K562 (cell line): Measurements from ENCODE around the gene RHO. TPM values are rescaled to one million over a fixed set of nuclear protein-coding genes. Genes with fewer than 3 reads are reported as not detected.
"Not testable (repeated sequence)": the region's sequence is repeated elsewhere in the genome, so short reads cannot be mapped to it uniquely, and the experiment has no call there.

Experiments
- ATAC-seq: fragments of 200-7000 bp; cut with Tn5 transposase; 3 replicates; pipeline ENCODE4 v1.9.1; 2020; ENCODE audit warnings: moderate library complexity
- BruUV-seq: library from RNA; stranded (reverse); fragments of 400-500 nt; replicated peaks from 2 replicates; lab custom pipeline; 2021; lab: Mats Ljungman, UMichigan
- CTCF ChIA-PET: fragments of 300-600 bp; formaldehyde crosslinking; extraction: SDS; loops from one replicate; lab custom pipeline; 2021; ENCODE audit warnings: low intra/inter-chr PET ratio; lab: Yijun Ruan, JAX
- POLR2A ChIA-PET: fragments of 300-600, 350-650 bp; sonication (Branson Sonifier 250); formaldehyde crosslinking; extraction: SDS; loops from one replicate; lab custom pipeline; 2021; ENCODE audit warnings: antibody characterized with exemption, inconsistent platforms; lab: Yijun Ruan, JAX
- DNase-seq, 4 experiments: peaks; one replicate each; pipeline versions ENCODE4 v3.0.0 to v3.0.0-alpha.2; 2011 to 2018; ENCODE audit warnings: low spot score in 3 of 4, mixed read lengths in 3 of 4; ENCODE audit errors: extremely low read depth in 1 of 4
- FAIRE-seq: peaks from 2 replicates; lab custom pipeline; 2011; peaks lifted over from hg19 to GRCh38; lab: Jason Lieb, UNC
- H2AFZ ChIP-seq: 2 replicates; pipeline ENCODE4 v1.6.0; 2011; ENCODE audit warnings: low read depth, low read length, control low read depth, inconsistent platforms
- H3K27ac ChIP-seq: fragments of 200-600 bp; 3 replicates; pipeline ENCODE4 v1.8.0; 2011; ENCODE audit warnings: low read depth, mild to moderate bottlenecking, control low read depth, inconsistent platforms, low read length, moderate library complexity, mixed read lengths; ENCODE audit errors: extremely low read depth
- H3K27me3 ChIP-seq, 2 experiments: fragments of 300-600 bp in 1 of 2; 2 replicates in 1 of 2; 3 replicates in 1 of 2; pipeline versions ENCODE4 v1.6.0 to v1.8.0; 2011; ENCODE audit warnings: inconsistent platforms in 2 of 2, low read length in 2 of 2, mild to moderate bottlenecking in 1 of 2, mixed read lengths in 1 of 2, moderate library complexity in 1 of 2; ENCODE audit not compliant: control insufficient read depth in 2 of 2, insufficient read depth in 2 of 2
- H3K36me3 ChIP-seq: fragments of 300-600 bp; 3 replicates; pipeline ENCODE4 v1.8.0; 2011; ENCODE audit warnings: mild to moderate bottlenecking, low read length, inconsistent platforms; ENCODE audit not compliant: control insufficient read depth, insufficient read depth
- H3K4me1 ChIP-seq, 2 experiments: fragments of 200-600 bp in 1 of 2; replicated peaks in 1 of 2; 2 replicates in 1 of 2; 3 replicates in 1 of 2; pipeline versions ENCODE4 v1.5.1 to v1.8.0; 2011; ENCODE audit warnings: inconsistent platforms in 2 of 2, low read length in 2 of 2, mild to moderate bottlenecking in 1 of 2, mixed read lengths in 1 of 2, moderate library complexity in 1 of 2; ENCODE audit not compliant: control insufficient read depth in 2 of 2, insufficient read depth in 2 of 2
- H3K4me2 ChIP-seq: 2 replicates; pipeline ENCODE4 v1.6.1; 2011; ENCODE audit warnings: low read length, control low read depth, inconsistent platforms, mixed read lengths; ENCODE audit not compliant: insufficient read depth
- H3K4me3 ChIP-seq: fragments of 200-600 bp; sonication (generic), shearing (Covaris generic); 2 replicates; pipeline ENCODE4 v1.5.1; 2016; ENCODE audit warnings: control low read depth, inconsistent platforms
- H3K79me2 ChIP-seq: fragments of 200-600 bp; 3 replicates; pipeline ENCODE4 v1.8.0; 2011; ENCODE audit warnings: low read length, inconsistent platforms; ENCODE audit not compliant: control insufficient read depth, insufficient read depth
- H3K9ac ChIP-seq, 2 experiments: 2 replicates each; pipeline versions ENCODE4 v1.6.0 to v1.6.1; 2011; ENCODE audit warnings: low read depth in 2 of 2, low read length in 2 of 2, control low read depth in 1 of 2, inconsistent platforms in 1 of 2, mild to moderate bottlenecking in 1 of 2, mixed read lengths in 1 of 2; ENCODE audit not compliant: insufficient read depth in 1 of 2
- H3K9me1 ChIP-seq: one replicate; pipeline ENCODE4 v1.6.0; 2011; ENCODE audit warnings: inconsistent platforms, mild to moderate bottlenecking, low read length, moderate library complexity; ENCODE audit not compliant: control insufficient read depth, insufficient read depth
- H3K9me3 ChIP-seq: replicated peaks from 2 replicates; pipeline ENCODE4 v1.5.1; 2011; ENCODE audit warnings: low read depth, low read length, inconsistent platforms; ENCODE audit not compliant: control insufficient read depth, insufficient read depth
- H4K20me1 ChIP-seq: replicated peaks from 2 replicates; pipeline ENCODE4 v1.6.1; 2011; ENCODE audit warnings: low read length, inconsistent platforms, mixed read lengths; ENCODE audit not compliant: control insufficient read depth, insufficient read depth
- WGBS: fragments of 100-300 bp; shearing (Covaris generic); methylation state at CpG from one replicate; pipeline ENCODE4 v1.1.6; 2016; ENCODE audit warnings: low coverage, mixed read lengths; ENCODE audit not compliant: insufficient coverage; ENCODE audit errors: missing lambda C conversion rate; 5-methylcytosine and 5-hydroxymethylcytosine counted together
- in situ Hi-C: fragments of 300-500 bp; cut with MboI; formaldehyde crosslinking; loops from 4 replicates; pipeline ENCODE4 v1.15.0; 2018; ENCODE audit warnings: inconsistent platforms, mixed read lengths
- intact Hi-C: fragments of 100-400 bp; cut with micrococcal nuclease; formaldehyde crosslinking; loops from 2 replicates; pipeline ENCODE4 v1.14.2; 2022
- polyA plus RNA-seq, 8 experiments: library from polyadenylated mRNA; depleted of rRNA in 4 of 8; stranded (reverse) in 5 of 8; unstranded in 3 of 8; fragments of >200 nt; fragmentation: Nextera tagmentation in 2 of 8; fragmentation: Illumina TruSeq in 1 of 8; extraction: Ambion mirVana in 2 of 8; extraction: Trizol in 1 of 8; gene quantifications; 2 replicates each; pipeline versions ENCODE4 v1.2.1 to v1.2.3, GENCODE V29; 2011 to 2014; ENCODE audit warnings: inconsistent platforms in 1 of 8, missing spikeins in 1 of 8
- total RNA-seq, 7 experiments: library from RNA; depleted of rRNA in 6 of 7; stranded (reverse); fragments of >200 nt in 6 of 7; fragmentation: Illumina TruSeq in 2 of 7; extraction: Trizol in 2 of 7; gene quantifications; 2 replicates each; pipeline versions ENCODE4 v1.2.1 to v1.2.3, GENCODE V29; 2011 to 2021; ENCODE audit warnings: low replicate concordance in 1 of 7

Gene RHO
- total and polyA plus RNA-seq, 9 of the 15 experiments (the other 6 are each of a cell fraction or from before 2014, with no cell fraction given): not detected

GRCh38 chr3:129494499-129494898 lies 33.9 kb upstream of the RHO start:
- H3K27ac ChIP-seq, BruUV-seq, H3K9me1 ChIP-seq, ATAC-seq, H3K4me2 ChIP-seq, H3K9me3 ChIP-seq, H3K4me1 ChIP-seq, H3K36me3 ChIP-seq, H3K9ac ChIP-seq, CTCF ChIA-PET, DNase-seq, H3K79me2 ChIP-seq, FAIRE-seq, H2AFZ ChIP-seq, H4K20me1 ChIP-seq, POLR2A ChIA-PET, H3K4me3 ChIP-seq, H3K27me3 ChIP-seq: not testable (repeated sequence)
- intact Hi-C loops: loop anchor here (5.0 to 10.0 kb wide), 2 partner anchors 133 to 440 kb away; no protein-coding TSS in a partner anchor
- in situ Hi-C loops: loop anchor here (10.0 kb wide), 1 partner anchor 440 kb away; no protein-coding TSS in a partner anchor
- WGBS: 37% methylated on average over 3 of the region's 5 CpGs

GRCh38 chr3:129495006-129495639 lies 33.3 kb upstream of the RHO start:
- H3K4me1 ChIP-seq: not testable (repeated sequence)

GRCh38 chr3:129497876-129498275 lies 30.6 kb upstream of the RHO start:
- FAIRE-seq, H3K27ac ChIP-seq, H3K4me1 ChIP-seq, DNase-seq, H3K9me1 ChIP-seq, H3K4me2 ChIP-seq, H3K4me3 ChIP-seq, H2AFZ ChIP-seq, H3K9me3 ChIP-seq, BruUV-seq, ATAC-seq, CTCF ChIA-PET, H3K27me3 ChIP-seq, H3K9ac ChIP-seq, H4K20me1 ChIP-seq, H3K36me3 ChIP-seq, H3K79me2 ChIP-seq: not testable (repeated sequence)
- POLR2A ChIA-PET: interaction anchor here (0.6 kb wide), 1 partner anchor 1428 kb away, joined by 4 read pairs; no protein-coding TSS in a partner anchor
- in situ Hi-C loops: loop anchor here (10.0 kb wide), 1 partner anchor 437 kb away; no protein-coding TSS in a partner anchor
- intact Hi-C loops: loop anchor here (10.0 kb wide), 1 partner anchor 437 kb away; no protein-coding TSS in a partner anchor
- WGBS: 50% methylated on average over 1 of the region's 2 CpGs

More at GRCh38 chr3:129495006-129495639, 33.3 kb upstream of the RHO start:
- H3K4me2 ChIP-seq, POLR2A ChIA-PET, H3K9me1 ChIP-seq, H2AFZ ChIP-seq, H3K36me3 ChIP-seq, H3K4me3 ChIP-seq, H4K20me1 ChIP-seq, ATAC-seq, CTCF ChIA-PET, H3K9ac ChIP-seq, H3K27ac ChIP-seq, H3K79me2 ChIP-seq, BruUV-seq, H3K27me3 ChIP-seq, DNase-seq, FAIRE-seq, H3K9me3 ChIP-seq: not testable (repeated sequence)
- 70% methylated on average over 8 of the region's 10 CpGs for WGBS
- in situ Hi-C loops: loop anchor here (10.0 kb wide), 1 partner anchor 440 kb away; no protein-coding TSS in a partner anchor
- intact Hi-C loops: loop anchor here (10.0 kb wide), 1 partner anchor 440 kb away; no protein-coding TSS in a partner anchor
